ENCODE measurements around the gene AFAP1L2. TPM values are rescaled to one million over a fixed set of nuclear protein-coding genes. Genes with fewer than 3 reads are reported as not detected.

Gene AFAP1L2
- total and polyA plus RNA-seq, 2 experiments from 2014 or later, result not detected

DNA sequence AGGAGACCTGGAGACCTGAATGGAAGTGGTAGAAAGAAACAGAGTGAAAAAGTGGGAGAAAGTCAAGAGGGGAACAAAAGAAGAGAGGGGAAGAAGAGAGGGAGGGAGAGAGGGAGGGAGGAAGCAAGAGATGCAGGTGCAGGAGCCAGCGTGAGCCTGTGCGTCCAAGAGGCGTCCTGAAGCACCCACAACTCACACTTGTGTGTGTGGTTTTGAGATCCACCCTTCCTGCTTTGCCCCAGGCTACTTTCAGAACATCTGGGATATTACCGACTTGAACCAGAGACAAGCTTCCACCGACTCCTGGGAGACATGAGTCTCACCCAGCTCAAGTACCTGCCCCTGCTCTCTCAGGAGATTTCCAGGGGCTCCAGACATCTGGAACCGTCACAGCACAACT is 9.8 kb downstream of the AFAP1L2 start:
- Histone ChIP-seq H3K27ac (no peak overlapping the region), H3K4me2 (ENCODE audit: unreplicated experiment) (no peak overlapping the region), H3K79me2 (ENCODE audit: insufficient read depth) (no peaks in the 10 kb centered on the region), H3K9me3 (ENCODE audit: low read depth) (no peaks in the 10 kb centered on the region), H4K20me1 (ENCODE audit: insufficient read depth) (no peaks in the 10 kb centered on the region), H3K9ac (no peak overlapping the region), H3K4me1 (ENCODE audit: insufficient read depth) (no peaks in the 10 kb centered on the region), H3K9me2 (ENCODE audit: insufficient read depth) (no peaks in the 10 kb centered on the region), H2AFZ (no peak overlapping the region), H3F3A (ENCODE audit: insufficient read depth) (no peaks in the 10 kb centered on the region), H3K36me3 (ENCODE audit: low read depth) (no peaks in the 10 kb centered on the region), H3K4me3 (no peak overlapping the region), H3K27me3 (replicated peaks; ENCODE audit: insufficient read depth) (peaks cover 36% of the 10 kb centered on the region)
- 70 to 72% methylated on average over 6 of the region's 6 CpGs for WGBS, 2 experiments (ENCODE audit: low coverage in 1 of 2, low lambda C conversion rate in 2 of 2, missing lambda C conversion rate in 2 of 2)
- in situ Hi-C loops (cut with MboI), result no loop called here
- TF ChIP-seq EZH2 (IDR thresholded peaks at IDR 0.05; ENCODE audit: insufficient read depth, poor library complexity, severe bottlenecking), result no peak
- TF ChIP-seq EZH2phosphoT487 (IDR thresholded peaks at IDR 0.05; ENCODE audit: insufficient read depth, low read depth), result no peak
- no peak for DNase-seq

DNA sequence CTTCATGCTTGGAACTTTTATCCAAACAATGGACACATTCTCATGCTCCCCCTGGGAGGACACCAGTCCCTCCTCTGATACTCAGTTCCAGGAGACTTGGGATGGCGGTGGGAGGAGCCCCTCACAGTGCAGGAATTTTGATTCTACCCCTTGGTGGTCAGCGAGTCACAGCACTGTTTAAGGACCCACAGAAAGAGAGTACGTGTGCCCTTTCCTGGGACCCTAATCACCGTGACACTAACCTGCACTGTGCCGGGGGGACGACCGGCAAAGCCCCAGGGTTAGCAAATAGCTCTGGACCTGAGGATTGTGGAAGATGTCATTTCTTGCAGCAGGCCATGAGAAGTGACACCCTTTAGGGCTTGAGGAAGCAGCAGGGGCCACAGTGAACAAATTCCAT is 10.4 kb downstream of the AFAP1L2 start:
- no peak for DNase-seq
- TF ChIP-seq EZH2 (IDR thresholded peaks at IDR 0.05; ENCODE audit: insufficient read depth, poor library complexity, severe bottlenecking) (no peak), EZH2phosphoT487 (IDR thresholded peaks at IDR 0.05; ENCODE audit: insufficient read depth, low read depth) (no peak)
- Histone ChIP-seq H3K9me2 (ENCODE audit: insufficient read depth) (no peaks in the 10 kb centered on the region), H3K9me3 (ENCODE audit: low read depth) (no peaks in the 10 kb centered on the region), H3K27ac (no peak overlapping the region), H3K4me2 (ENCODE audit: unreplicated experiment) (no peak overlapping the region), H3K9ac (no peak overlapping the region), H3K79me2 (ENCODE audit: insufficient read depth) (no peaks in the 10 kb centered on the region), H3K4me1 (ENCODE audit: insufficient read depth) (no peaks in the 10 kb centered on the region), H3K4me3 (no peak overlapping the region), H3K36me3 (ENCODE audit: low read depth) (no peaks in the 10 kb centered on the region), H3F3A (ENCODE audit: insufficient read depth) (no peaks in the 10 kb centered on the region), H2AFZ (no peak overlapping the region), H3K27me3 (replicated peaks; ENCODE audit: insufficient read depth) (peaks cover 31% of the 10 kb centered on the region), H4K20me1 (ENCODE audit: insufficient read depth) (no peaks in the 10 kb centered on the region)
- in situ Hi-C loops (cut with MboI), result no loop called here
- 69 to 71% methylated on average over 7 of the region's 7 CpGs for WGBS, 2 experiments (ENCODE audit: low coverage in 1 of 2, low lambda C conversion rate in 2 of 2, missing lambda C conversion rate in 2 of 2)

DNA sequence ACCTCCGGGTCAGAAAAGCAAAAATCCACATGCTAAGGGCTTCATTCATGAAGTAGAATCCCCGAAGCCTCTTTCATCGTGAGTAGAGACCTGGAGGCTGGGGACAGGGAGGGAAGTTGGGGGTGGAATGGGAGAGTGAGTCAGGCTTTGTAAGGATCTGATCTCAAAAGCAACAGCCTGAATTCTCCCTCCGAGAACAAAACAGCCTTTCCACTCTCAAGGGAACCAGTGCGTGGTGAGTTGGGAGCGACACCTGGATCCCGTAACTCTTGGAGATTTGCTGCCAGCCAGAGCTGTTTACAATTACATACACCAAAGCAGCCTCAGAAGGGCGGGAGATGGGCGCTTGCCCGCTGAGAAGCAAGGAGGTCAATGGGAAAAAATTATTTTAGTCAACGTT is 10.8 kb downstream of the AFAP1L2 start:
- 54 to 59% methylated on average over 11 of the region's 11 CpGs for WGBS, 2 experiments (ENCODE audit: low coverage in 1 of 2, low lambda C conversion rate in 2 of 2, missing lambda C conversion rate in 2 of 2)
- no peaks in the 10 kb centered on the region for H4K20me1 ChIP-seq (ENCODE audit: insufficient read depth)
- in situ Hi-C loops (cut with MboI), result no loop called here

DNA sequence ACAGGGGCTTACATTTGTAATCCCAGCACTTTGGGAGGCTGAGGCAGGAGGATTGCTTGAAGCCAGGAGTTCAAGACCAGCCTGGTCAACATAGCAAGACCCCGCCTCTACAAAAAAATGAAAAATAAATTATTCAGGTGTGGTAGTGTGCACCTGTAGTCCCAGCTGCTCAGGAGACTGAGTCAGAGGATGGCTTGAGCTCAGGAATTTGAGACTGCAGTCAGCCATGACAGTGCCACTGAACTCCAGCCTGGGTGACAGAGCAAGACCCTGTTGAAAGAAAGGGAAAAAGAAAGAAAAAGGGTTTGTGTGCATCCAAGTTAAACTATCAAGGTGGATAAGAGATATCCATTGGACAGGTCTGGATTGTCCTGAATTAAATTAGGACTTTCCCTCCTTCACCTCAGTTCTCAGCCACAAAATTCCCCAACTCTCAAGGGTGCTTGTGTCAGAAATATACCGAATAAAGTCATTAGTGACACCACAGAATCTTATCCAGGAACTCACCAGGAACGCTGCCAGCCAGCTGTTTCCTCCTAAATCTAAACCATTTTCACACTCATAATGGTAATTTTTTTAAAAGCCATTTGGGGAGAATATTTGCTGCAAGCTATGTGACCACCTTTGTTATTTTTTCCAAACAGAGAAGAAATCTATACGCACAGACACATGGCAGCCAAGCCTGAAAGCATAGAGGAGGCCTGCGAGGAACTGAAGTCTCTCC is 12.0 kb downstream of the AFAP1L2 start:
- no peaks in the 10 kb centered on the region for H3K36me3 ChIP-seq (ENCODE audit: low read depth)
- DNase-seq, result no peak
- TF ChIP-seq EZH2 (IDR thresholded peaks at IDR 0.05; ENCODE audit: insufficient read depth, poor library complexity, severe bottlenecking), result no peak
- no peak for TF ChIP-seq EZH2phosphoT487 (IDR thresholded peaks at IDR 0.05; ENCODE audit: insufficient read depth, low read depth)
- no peak overlapping the region for H3K9ac ChIP-seq
- no peaks in the 10 kb centered on the region for H3F3A ChIP-seq (ENCODE audit: insufficient read depth)
- no peak overlapping the region for H2AFZ ChIP-seq
- no peak overlapping the region for H3K27ac ChIP-seq
- H3K4me3 ChIP-seq, result no peak overlapping the region
- no peaks in the 10 kb centered on the region for H3K79me2 ChIP-seq (ENCODE audit: insufficient read depth)
- H3K9me2 ChIP-seq (ENCODE audit: insufficient read depth), result no peaks in the 10 kb centered on the region
- H3K27me3 ChIP-seq (replicated peaks; ENCODE audit: insufficient read depth), result peaks cover 16% of the 10 kb centered on the region; the same call in 1 of the 2 replicates
- 43 to 54% methylated on average over 5 of the region's 5 CpGs for WGBS, 2 experiments (ENCODE audit: low coverage in 1 of 2, low lambda C conversion rate in 2 of 2, missing lambda C conversion rate in 2 of 2)
- H3K9me3 ChIP-seq (ENCODE audit: low read depth), result no peaks in the 10 kb centered on the region
- H3K4me2 ChIP-seq (ENCODE audit: unreplicated experiment), result no peak overlapping the region
- no peaks in the 10 kb centered on the region for H3K4me1 ChIP-seq (ENCODE audit: insufficient read depth)
- no peaks in the 10 kb centered on the region for H4K20me1 ChIP-seq (ENCODE audit: insufficient read depth)
- in situ Hi-C loops (cut with MboI), result no loop called here

More for the DNA sequence above, 10.8 kb downstream of the AFAP1L2 start:
- TF ChIP-seq EZH2 (IDR thresholded peaks at IDR 0.05; ENCODE audit: insufficient read depth, poor library complexity, severe bottlenecking) (no peak), EZH2phosphoT487 (IDR thresholded peaks at IDR 0.05; ENCODE audit: insufficient read depth, low read depth) (no peak)
- no peaks in the 10 kb centered on the region for H3K9me3 ChIP-seq (ENCODE audit: low read depth)
- H3K4me2 ChIP-seq (ENCODE audit: unreplicated experiment), result no peak overlapping the region
- no peaks in the 10 kb centered on the region for H3K79me2 ChIP-seq (ENCODE audit: insufficient read depth)
- H3K9ac ChIP-seq, result no peak overlapping the region
- DNase-seq, result no peak
- H3K4me3 ChIP-seq, result no peak overlapping the region
- H2AFZ ChIP-seq, result no peak overlapping the region
- no peaks in the 10 kb centered on the region for H3F3A ChIP-seq (ENCODE audit: insufficient read depth)
- H3K4me1 ChIP-seq (ENCODE audit: insufficient read depth), result no peaks in the 10 kb centered on the region
- H3K36me3 ChIP-seq (ENCODE audit: low read depth), result no peaks in the 10 kb centered on the region
- H3K27me3 ChIP-seq (replicated peaks; ENCODE audit: insufficient read depth), result peaks cover 28% of the 10 kb centered on the region; the same call in 1 of the 2 replicates
- H3K9me2 ChIP-seq (ENCODE audit: insufficient read depth), result no peaks in the 10 kb centered on the region
- H3K27ac ChIP-seq, result no peak overlapping the region
